HL-60 (cell line): Measurements from ENCODE around the gene CHTOP.

ENCODE experiments used
- DNase-seq, 2 experiments: peaks; one replicate each; pipeline ENCODE4 v3.0.0-alpha.2; 2010 to 2020; ENCODE audit warnings: low read depth in 1 of 2, low spot score in 1 of 2
- H3K27ac ChIP-seq: fragments of 250-450 bp; sonication (Bioruptor Pico); replicated peaks from 2 replicates; pipeline ENCODE4 v1.5.1; 2020; ENCODE audit warnings: mild to moderate bottlenecking, moderate library complexity
- H3K27me3 ChIP-seq: fragments of 250-450 bp; sonication (Bioruptor Pico); 2 replicates; pipeline ENCODE4 v1.5.1; 2021; ENCODE audit warnings: mild to moderate bottlenecking, moderate library complexity; ENCODE audit not compliant: insufficient read depth, poor library complexity, severe bottlenecking
- H3K4me3 ChIP-seq: replicated peaks from 2 replicates; pipeline ENCODE4 v1.5.1; 2011; ENCODE audit warnings: mild to moderate bottlenecking, control low read depth, low read length; ENCODE audit not compliant: insufficient read depth
- CTCF ChIP-seq: IDR thresholded peaks from one replicate; pipeline ENCODE4 v1.5.1; 2011; ENCODE audit warnings: low read length, control low read depth, inconsistent platforms; ENCODE audit not compliant: insufficient read depth
- GABPA ChIP-seq: IDR thresholded peaks from 2 replicates; pipeline ENCODE4 v1.6.1; 2012; ENCODE audit warnings: low read depth
- POLR2AphosphoS5 ChIP-seq: IDR thresholded peaks from 2 replicates; pipeline ENCODE4 v1.6.1; 2012; ENCODE audit warnings: low read depth
- REST ChIP-seq: IDR thresholded peaks from 2 replicates; pipeline ENCODE4 v1.6.1; 2012; ENCODE audit warnings: low read depth; ENCODE audit not compliant: insufficient replicate concordance
- SPI1 ChIP-seq: IDR thresholded peaks from 2 replicates; pipeline ENCODE4 v1.6.1; 2012; ENCODE audit warnings: low read depth, mild to moderate bottlenecking, borderline replicate concordance

Gene CHTOP

GRCh38 chr1:153612755-153613331, 21.0 kb upstream of the CHTOP start, which contains the start of gene S100A16:
Gene S100A16 (minus strand): TSS chr1:153613137. CDS start chr1:153608151, 4,986 bp downstream.
- TF ChIP-seq CTCF (no peak), GABPA (no peak), SPI1 (no peak), REST (no peak), POLR2AphosphoS5 (no peak)
- Histone ChIP-seq H3K4me3 (no peak within 1 kb of the TSS), H3K27ac (no peak within 1 kb of the TSS), H3K27me3 (no peaks in the 10 kb centered on the region)
- DNase-seq: no peak

DNA sequence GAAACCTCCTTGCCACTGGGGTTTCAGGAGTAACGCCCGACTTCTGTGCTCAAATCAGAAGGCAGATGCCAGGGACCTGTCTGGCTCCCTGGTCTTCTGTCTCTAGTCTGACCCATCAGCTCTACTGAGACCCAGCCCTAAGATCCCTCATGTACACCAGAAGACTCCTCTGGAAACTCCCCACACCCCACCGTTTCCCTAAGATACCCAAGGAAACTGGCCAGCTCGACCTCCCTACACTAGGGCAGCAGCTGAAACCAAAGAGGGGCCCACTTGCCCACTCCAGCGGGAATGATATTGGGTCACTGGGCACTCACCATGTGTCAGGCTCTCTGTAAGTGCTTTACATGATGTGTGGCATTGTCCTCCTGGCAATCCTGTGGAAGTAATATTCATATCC, 20.5 kb upstream of the CHTOP start:
- DNase-seq: no peak
- TF ChIP-seq GABPA (no peak), SPI1 (no peak), CTCF (no peak), REST (no peak), POLR2AphosphoS5 (no peak)
- no peak overlapping the region for H3K4me3 ChIP-seq
- no peak overlapping the region for H3K27ac ChIP-seq
- H3K27me3 ChIP-seq: no peaks in the 10 kb centered on the region

- H3K4me3 ChIP-seq: no peak overlapping the region
- no peak for TF ChIP-seq POLR2AphosphoS5
- no peak for TF ChIP-seq SPI1
- no peak for TF ChIP-seq REST
- TF ChIP-seq CTCF: no peak
- TF ChIP-seq GABPA: no peak
- no peak overlapping the region for H3K27ac ChIP-seq
- DNase-seq: no peak
- H3K27me3 ChIP-seq: no peaks in the 10 kb centered on the region
Measured at GRCh38 chr1:153614189-153614900, 19.5 kb upstream of the CHTOP start.
